Activated T-cell treated with anti-CD3 and anti-CD28 coated beads, Interleukin-2, amount 50 U/mL, for 4 hours (primary cell): Measurements from ENCODE around the gene TRAPPC11. TPM values are rescaled to one million over a fixed set of nuclear protein-coding genes. Genes with fewer than 3 reads are reported as not detected.
"Not testable (repeated sequence)": the region's sequence is repeated elsewhere in the genome, so short reads cannot be mapped to it uniquely, and the experiment has no call there.

Experiments
- ATAC-seq, 2 donors: fragments of 200-7000 bp; cut with Tn5 transposase; one replicate each; pipeline ENCODE4 v1.10.0; 2021
- DNase-seq: peaks from one replicate; pipeline ENCODE4 v3.0.0-alpha.2; 2020
- H3K27me3 Mint-ChIP-seq: one replicate; pipeline ENCODE4 v1.8.0; 2021; ENCODE audit warnings: low read depth, mixed read lengths
- H3K36me3 Mint-ChIP-seq: one replicate; pipeline ENCODE4 v1.8.0; 2022; ENCODE audit warnings: mixed read lengths; ENCODE audit not compliant: insufficient read depth
- H3K4me1 Mint-ChIP-seq: one replicate; pipeline ENCODE4 v1.8.0; 2021; ENCODE audit warnings: low read depth, mixed read lengths
- H3K4me3 Mint-ChIP-seq: one replicate; pipeline ENCODE4 v1.8.0; 2021; ENCODE audit warnings: mild to moderate bottlenecking, moderate library complexity, mixed read lengths
- H3K9me3 Mint-ChIP-seq: one replicate; pipeline ENCODE4 v1.8.0; 2021; ENCODE audit warnings: mixed read lengths
- total RNA-seq, 3 donors: library from RNA; stranded (reverse); gene quantifications; one replicate each; pipeline ENCODE4 v1.2.1, GENCODE V29; 2021

Gene TRAPPC11
- total RNA-seq: 10 to 100 TPM; 21.2 to 24.3 (median 23.4) TPM

DNA sequence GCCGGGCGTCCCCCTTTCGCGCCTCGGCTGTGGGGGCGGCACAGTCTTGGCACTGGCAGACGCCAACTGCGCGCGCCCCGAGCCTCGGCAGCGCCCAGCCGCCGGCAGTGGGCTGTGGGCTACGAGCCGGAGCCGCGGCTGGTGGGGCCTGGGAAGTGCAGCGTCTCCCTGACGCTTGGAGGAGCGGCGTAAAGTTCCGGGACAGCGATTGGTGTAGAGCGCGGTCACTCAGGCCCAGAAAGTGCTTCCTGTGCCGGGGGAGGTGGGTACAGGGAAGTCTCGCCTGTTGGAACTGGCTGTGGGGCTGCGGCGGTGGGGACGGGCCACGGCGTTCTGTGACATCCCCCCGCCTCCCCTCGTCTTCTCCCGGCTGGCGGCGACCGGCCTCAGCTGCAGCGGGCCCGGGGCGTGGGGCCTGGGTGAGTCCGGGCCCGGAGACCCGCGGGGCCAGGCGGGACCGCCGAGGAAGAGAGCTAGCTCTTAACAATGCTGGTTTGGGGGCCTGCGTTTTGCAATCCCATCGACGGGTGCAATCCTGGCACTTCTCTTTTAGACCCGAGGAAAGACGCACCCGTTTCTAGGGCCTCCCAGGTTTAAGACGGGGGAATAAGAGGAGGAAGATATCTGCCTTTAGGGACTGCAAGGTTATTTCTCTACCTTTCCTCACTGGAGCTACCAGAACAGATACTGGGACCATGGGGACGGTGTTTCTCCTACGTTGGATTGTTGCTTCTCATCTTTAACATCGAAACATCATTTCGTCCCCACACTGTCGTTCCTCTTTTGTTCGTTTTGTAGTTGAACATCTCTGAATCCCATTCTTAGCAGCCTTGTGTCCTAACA is at the start of gene TRAPPC11, which contains the start of gene RWDD4:
Gene TRAPPC11 (plus strand): TSS at position 265 of the 843 bp plus-strand sequence. CDS start 4,575 bp downstream, outside the sequence.
Gene RWDD4 (minus strand): TSS at position 157 of the 843 bp plus-strand sequence. CDS start 233 bp downstream, outside the sequence.
- Mint-ChIP-seq H3K9me3 (no peaks in the 10 kb centered on the region), H3K27me3 (no peaks in the 10 kb centered on the region), H3K4me1 (peaks cover 29% of the 10 kb centered on the region), H3K36me3 (peaks cover 3% of the 10 kb centered on the region), H3K4me3 (peak within 1 kb of the TSS; percentile 94)
- DNase-seq: peak; percentile 92
- peak; percentile 99 for ATAC-seq

DNA sequence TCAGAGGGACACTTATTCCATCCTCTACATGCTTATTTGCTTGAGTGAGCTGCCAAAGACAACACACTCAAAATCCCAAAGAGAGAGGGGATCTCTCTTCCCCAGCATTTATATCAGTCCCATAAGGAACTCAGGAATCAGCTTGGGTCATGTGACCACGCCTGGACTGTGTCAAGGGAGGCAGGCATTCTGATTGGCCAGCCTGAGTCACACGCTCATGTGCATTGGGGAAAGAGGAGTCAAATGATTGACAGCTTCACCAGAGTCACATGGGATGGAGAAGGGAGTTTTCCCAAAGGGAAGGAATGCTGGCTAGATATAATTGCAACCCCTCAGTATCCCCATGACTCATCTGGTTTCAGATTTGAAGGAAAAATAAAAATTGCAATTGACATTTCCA is 49.1 kb upstream of the TRAPPC11 start:
- Mint-ChIP-seq H3K4me3 (no peak overlapping the region), H3K36me3 (no peaks in the 10 kb centered on the region), H3K4me1 (no peaks in the 10 kb centered on the region), H3K9me3 (no peaks in the 10 kb centered on the region), H3K27me3 (peaks cover 11% of the 10 kb centered on the region)
- ATAC-seq (no peak), DNase-seq (no peak)

DNA sequence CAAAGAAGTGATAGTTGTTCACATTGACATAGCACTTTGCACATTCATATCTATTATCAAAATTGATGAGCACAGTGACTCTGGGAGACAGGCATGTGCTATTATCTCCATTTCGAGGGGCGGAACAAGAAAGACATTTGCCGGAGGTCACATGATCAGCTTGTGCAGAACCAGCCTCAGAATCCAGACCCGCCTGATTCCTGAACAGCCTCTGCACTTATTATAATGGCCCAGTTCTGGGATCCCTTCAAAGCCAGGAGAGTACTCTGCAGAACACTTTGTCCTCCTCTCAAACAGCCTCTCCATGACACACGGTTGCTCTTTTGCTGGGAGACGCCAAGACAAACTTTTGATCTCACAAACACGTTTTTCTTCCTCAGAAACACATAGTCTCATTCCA is 48.5 kb upstream of the TRAPPC11 start:
- H3K9me3 Mint-ChIP-seq: no peaks in the 10 kb centered on the region
- no peak for ATAC-seq

DNA sequence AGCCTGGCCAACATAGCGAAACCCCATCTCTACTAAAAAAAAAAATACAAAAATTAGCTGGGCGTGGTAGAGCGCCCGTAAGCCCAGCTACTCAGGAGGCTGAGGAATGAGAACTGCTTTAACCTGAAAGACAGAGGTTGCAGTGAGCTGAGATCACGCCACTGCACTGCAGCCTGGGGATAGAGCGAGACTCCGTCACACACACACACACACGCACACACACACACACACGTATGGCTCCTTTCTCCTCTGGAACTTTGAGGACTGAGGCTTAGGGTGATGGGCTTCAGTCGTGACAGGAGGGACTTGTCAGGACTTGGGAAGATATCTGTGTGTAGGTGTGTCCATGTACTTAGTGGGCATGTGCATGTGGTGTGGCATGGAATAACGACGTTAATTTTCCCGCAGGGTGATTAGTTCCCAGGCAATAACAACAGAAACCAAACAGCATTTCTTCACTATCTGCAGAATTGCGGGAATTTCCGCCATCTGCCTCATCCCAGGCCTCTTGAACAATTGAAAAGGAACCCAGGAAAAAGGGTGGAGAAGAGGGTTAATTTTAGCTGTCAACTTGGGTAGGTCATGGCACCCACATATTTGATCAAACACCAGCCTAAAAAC is 47.8 kb upstream of the TRAPPC11 start:
- Mint-ChIP-seq H3K4me3 (no peak overlapping the region), H3K27me3 (peaks cover 11% of the 10 kb centered on the region), H3K4me1 (no peaks in the 10 kb centered on the region), H3K36me3 (no peaks in the 10 kb centered on the region), H3K9me3 (no peaks in the 10 kb centered on the region)
- DNase-seq: no peak
- ATAC-seq: no peak

More for the DNA sequence above, 48.5 kb upstream of the TRAPPC11 start:
- Mint-ChIP-seq H3K4me3 (no peak overlapping the region), H3K36me3 (no peaks in the 10 kb centered on the region), H3K4me1 (no peaks in the 10 kb centered on the region), H3K27me3 (peaks cover 11% of the 10 kb centered on the region)
- DNase-seq: no peak

DNA sequence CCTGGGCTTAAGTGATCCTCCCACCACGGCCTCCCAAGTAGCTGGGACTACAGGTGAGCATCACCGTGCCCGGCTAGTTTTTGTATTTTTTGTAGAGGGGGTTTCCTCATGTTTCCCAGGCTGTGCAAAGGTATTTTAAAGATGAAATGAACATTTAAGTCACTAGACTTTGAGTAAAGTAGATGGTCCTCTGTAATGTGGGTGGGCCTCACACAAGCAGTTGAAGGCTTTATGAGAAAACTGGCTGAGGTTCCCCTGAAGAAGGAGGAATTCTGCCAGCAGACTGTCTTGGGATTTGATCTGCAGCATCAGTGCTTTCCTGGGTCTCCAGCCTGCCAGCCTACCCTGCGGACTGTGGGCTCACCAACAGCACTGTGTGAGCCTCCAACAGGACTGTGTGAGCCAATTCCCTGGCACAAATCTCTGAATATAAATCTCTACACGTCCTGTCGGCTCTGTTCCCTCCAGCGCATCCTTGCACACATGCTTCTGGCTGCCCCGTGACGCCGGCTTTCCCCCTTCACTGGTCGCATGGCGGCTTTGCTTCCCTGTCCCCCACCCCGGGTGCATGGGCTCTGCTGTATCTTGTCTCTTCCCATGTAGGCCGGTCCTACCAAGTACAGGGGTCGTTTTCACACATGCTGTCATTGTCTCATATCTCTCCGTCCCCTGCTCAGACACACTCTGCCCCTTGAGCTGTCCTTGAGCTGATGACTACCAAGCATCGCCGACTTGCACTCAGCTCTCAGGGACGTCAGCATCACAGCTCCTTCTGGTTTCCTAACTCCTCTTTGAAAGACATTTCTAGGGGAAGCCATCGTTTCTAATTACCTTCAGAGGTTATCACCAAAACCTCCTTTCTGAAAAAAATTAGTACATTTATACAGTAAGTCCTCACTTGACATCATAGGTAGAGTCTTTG is 46.5 kb upstream of the TRAPPC11 start:
- H3K4me3 Mint-ChIP-seq: no peak overlapping the region
- no peaks in the 10 kb centered on the region for H3K9me3 Mint-ChIP-seq
- DNase-seq (no peak), ATAC-seq (no peak)
- H3K27me3 Mint-ChIP-seq: peaks cover 9% of the 10 kb centered on the region
- no peaks in the 10 kb centered on the region for H3K4me1 Mint-ChIP-seq
- H3K36me3 Mint-ChIP-seq: no peaks in the 10 kb centered on the region

DNA sequence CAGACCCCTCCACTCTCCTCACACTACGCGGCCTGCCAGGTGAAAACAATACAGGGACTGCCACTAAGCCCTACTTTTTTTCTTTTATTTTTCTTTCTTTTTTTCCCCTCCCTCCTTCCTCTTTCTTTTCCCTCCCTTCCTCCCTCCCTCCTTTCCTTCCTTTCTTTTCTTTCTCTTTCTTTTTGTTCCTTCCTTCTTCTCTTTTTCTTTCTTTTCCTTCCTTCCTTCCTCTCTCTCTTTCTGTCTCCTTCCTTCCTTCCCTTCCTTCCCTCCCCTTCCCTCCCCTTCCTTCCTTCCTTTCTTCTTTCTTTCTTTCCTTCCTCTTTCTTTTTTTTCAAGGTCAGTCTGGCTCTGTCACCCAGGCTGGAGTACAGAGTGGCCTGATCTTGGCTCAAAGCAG is 42.0 kb upstream of the TRAPPC11 start:
- DNase-seq (no peak), ATAC-seq (no peak)
- Mint-ChIP-seq H3K4me3 (no peak overlapping the region), H3K4me1 (no peaks in the 10 kb centered on the region), H3K36me3 (no peaks in the 10 kb centered on the region), H3K9me3 (no peaks in the 10 kb centered on the region), H3K27me3 (peaks cover 4% of the 10 kb centered on the region)

DNA sequence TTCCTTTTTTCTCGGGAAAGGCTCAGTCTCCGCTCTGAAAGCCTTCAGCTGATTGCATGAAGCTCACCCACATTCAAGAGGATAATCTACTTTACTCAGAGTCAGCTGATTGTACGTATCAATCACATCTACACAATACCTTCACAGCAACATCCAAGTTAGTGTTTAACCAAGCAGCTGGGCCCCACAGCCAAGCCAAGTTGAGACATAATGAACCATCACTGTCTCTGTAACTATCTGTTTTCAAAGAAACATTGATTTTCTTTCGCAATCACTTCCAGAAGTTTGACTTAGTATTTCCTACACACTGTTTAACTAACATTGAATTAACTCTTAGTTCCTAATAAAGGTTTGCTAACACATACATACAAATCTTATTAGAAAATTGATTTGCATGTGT is 40.4 kb upstream of the TRAPPC11 start:
- Mint-ChIP-seq H3K4me3 (no peak overlapping the region), H3K36me3 (no peaks in the 10 kb centered on the region), H3K9me3 (no peaks in the 10 kb centered on the region), H3K27me3 (peaks cover 2% of the 10 kb centered on the region), H3K4me1 (no peaks in the 10 kb centered on the region)
- DNase-seq: no peak
- ATAC-seq: no peak

DNA sequence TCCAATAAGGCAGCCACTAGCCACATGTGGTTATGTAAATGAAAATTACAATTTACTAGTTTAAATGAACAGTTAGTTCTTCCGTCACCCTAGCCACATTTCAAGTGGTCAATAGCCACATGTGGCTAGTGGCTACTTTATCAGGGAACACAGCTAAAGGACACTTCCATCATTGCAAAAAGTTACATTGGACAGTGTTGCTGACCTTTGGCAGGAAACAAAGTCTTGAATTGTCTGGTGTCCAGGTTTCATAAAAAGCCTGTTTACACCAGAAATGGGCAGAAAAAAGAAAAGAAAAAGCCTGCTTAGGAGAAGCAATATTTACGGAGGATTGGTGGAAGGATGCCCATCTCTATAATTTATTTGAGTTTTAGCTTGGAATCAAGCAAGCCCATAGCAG is 38.7 kb upstream of the TRAPPC11 start:
- DNase-seq: no peak
- Mint-ChIP-seq H3K27me3 (peaks cover 2% of the 10 kb centered on the region), H3K36me3 (no peaks in the 10 kb centered on the region), H3K4me3 (no peak overlapping the region), H3K9me3 (no peaks in the 10 kb centered on the region), H3K4me1 (no peaks in the 10 kb centered on the region)
- ATAC-seq: no peak

DNA sequence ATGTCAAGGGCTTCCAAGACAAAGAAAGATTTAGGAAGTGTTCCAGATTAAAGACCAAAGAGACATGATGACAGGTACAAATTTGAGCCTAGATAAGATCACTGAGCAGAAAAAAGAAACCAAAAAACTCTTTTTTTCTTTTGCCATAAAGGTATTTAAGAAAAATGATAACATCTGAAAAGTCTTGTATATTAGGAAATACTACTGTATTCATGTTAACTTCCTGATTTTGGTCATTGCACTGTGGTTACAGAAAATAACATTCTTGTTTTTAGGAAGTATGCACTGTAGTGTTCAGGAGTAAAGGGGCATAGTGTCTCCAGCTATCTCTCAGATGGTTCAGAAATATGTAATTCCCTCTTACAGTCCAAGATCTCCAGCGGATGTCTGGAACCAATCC is 37.2 kb upstream of the TRAPPC11 start:
- Mint-ChIP-seq H3K4me3 (no peak overlapping the region), H3K4me1 (no peaks in the 10 kb centered on the region)

DNA sequence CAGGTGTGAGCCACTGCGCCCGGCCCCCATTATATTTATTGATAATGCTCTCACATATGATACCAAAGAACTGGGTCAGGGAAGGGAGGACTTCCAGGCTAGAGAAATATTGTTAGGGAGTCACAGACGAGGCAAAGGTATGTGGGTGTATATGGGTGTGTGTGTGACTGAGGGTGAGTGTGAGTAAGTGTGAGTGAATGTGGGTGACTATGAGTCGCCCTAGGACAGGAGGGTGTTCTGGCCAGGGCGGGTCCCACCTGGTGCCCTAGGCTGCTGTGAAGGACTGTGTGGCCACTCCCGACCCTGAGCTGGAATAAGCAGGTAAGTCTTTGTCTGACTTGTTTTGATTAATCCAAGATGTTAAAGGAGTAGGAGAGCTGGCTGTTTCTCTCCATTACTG is 34.5 kb upstream of the TRAPPC11 start:
- ATAC-seq (no peak), DNase-seq (no peak)
- H3K4me3 Mint-ChIP-seq: no peak overlapping the region
- no peaks in the 10 kb centered on the region for H3K9me3 Mint-ChIP-seq
- H3K36me3 Mint-ChIP-seq: no peaks in the 10 kb centered on the region
- no peaks in the 10 kb centered on the region for H3K4me1 Mint-ChIP-seq
- H3K27me3 Mint-ChIP-seq: peaks cover 4% of the 10 kb centered on the region

More for the DNA sequence above, 37.2 kb upstream of the TRAPPC11 start:
- Mint-ChIP-seq H3K36me3 (no peaks in the 10 kb centered on the region), H3K27me3 (peaks cover 2% of the 10 kb centered on the region), H3K9me3 (no peaks in the 10 kb centered on the region)
- DNase-seq (no peak), ATAC-seq (no peak)

DNA sequence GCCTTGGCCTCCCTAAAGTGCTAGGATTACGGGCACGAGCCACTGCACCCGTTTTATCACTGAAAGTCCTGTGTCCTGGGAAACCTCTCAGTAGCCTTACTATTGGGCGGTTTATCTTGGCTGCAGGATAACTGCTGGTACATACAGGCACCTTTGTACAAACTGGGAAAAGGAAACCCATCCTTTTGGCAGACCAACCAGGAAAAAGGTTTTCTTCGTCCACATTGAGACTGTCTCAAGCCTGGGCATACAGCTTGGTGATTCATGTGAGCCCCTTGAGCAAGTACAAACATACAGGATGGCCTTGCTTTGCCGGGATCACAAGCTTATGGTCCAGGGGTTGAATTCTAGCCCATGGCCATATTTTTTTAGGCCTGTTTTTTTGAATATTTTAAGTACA is 32.9 kb upstream of the TRAPPC11 start:
- ATAC-seq (no peak), DNase-seq (no peak)
- Mint-ChIP-seq H3K4me1 (no peaks in the 10 kb centered on the region), H3K4me3 (no peak overlapping the region), H3K36me3 (no peaks in the 10 kb centered on the region), H3K27me3 (peaks cover 4% of the 10 kb centered on the region), H3K9me3 (no peaks in the 10 kb centered on the region)

DNA sequence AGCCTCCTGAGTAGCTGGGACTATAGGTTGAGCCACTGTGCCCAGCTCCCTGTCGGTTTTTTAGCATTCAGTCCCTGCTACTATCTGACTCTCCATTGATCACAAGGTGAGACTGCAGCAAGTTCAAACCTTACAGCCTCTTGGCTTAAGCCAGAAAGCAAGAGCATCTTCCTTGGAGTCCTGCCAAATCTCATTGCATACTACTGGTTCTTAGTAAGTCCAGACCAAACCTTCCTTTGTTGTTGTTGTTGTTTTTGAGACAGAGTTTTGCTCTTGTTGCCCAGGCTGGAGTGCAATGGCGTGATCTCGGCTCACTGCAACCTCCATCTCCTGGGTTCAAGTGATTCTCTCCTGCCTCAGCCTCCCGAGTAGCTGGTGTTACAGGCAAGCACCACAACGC is 31.8 kb upstream of the TRAPPC11 start:
- not testable (repeated sequence) for H3K4me1 Mint-ChIP-seq, DNase-seq, H3K9me3 Mint-ChIP-seq, H3K27me3 Mint-ChIP-seq, H3K36me3 Mint-ChIP-seq, ATAC-seq, H3K4me3 Mint-ChIP-seq

DNA sequence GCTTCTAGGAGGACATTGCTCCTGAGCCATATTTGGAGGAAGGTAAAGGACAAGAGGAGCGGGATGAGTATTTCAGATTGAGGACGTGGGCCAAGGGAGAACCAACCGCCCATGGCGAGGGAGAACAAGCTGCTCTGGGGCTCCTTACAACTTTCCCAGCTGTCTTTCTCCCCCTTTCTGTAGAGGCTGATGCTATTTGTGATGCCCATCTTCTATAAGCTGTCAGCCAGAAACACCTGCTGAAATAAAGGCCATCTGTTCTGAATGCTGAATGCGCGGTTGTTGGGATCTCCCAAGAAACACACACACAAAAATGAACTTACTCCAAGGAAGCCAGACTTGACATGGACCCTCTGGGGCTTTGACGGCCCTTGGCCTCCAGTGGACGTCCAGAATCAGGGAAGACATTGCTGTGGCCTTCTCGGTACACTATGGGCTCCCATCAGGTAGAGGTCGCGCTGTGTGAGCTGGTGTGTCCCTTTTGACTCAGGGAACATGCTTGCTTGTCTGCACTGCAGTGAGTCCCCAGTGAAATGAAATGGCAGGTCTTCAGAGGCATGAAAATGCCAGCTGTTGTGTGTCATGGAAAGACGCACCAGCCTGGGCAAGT is 31.0 kb upstream of the TRAPPC11 start:
- DNase-seq (no peak), ATAC-seq (no peak)
- Mint-ChIP-seq H3K27me3 (peaks cover 2% of the 10 kb centered on the region), H3K36me3 (no peaks in the 10 kb centered on the region), H3K9me3 (no peaks in the 10 kb centered on the region), H3K4me3 (no peak overlapping the region), H3K4me1 (no peaks in the 10 kb centered on the region)
